Measurements from ENCODE around the gene RNF111.

RNF111 gene

DNA sequence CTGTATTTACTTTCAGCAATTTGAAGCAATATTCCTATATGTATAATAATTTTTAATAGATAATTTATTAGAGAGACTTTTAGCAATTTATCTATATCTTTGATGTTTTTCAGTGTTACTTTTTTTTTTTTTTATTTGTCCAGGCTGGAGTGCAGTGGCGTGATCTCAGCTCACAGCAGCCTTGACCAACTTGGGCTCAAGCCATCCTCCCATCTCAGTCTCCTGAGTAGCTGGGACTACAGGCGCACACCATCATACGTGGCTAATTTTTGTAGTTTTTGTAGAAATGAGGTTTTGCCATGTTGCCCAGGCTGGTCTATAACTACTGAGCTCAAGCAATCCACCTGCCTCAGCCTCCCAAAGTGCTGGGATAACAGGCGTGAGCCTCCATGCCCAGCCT is 28.7 kb upstream of the RNF111 start:
- Histone ChIP-seq H3K4me3 (ENCODE audit: low read depth, low read length) (no peak overlapping the region), H3K27me3 (ENCODE audit: insufficient read depth, low read depth, severe bottlenecking) (no peaks in the 10 kb centered on the region), H3K27ac (no peak overlapping the region), H3K36me3 (no peaks in the 10 kb centered on the region), H3K9me3 (ENCODE audit: severe bottlenecking) (no peaks in the 10 kb centered on the region)
- no peak for DNase-seq
- TF ChIP-seq, protein P1, sequence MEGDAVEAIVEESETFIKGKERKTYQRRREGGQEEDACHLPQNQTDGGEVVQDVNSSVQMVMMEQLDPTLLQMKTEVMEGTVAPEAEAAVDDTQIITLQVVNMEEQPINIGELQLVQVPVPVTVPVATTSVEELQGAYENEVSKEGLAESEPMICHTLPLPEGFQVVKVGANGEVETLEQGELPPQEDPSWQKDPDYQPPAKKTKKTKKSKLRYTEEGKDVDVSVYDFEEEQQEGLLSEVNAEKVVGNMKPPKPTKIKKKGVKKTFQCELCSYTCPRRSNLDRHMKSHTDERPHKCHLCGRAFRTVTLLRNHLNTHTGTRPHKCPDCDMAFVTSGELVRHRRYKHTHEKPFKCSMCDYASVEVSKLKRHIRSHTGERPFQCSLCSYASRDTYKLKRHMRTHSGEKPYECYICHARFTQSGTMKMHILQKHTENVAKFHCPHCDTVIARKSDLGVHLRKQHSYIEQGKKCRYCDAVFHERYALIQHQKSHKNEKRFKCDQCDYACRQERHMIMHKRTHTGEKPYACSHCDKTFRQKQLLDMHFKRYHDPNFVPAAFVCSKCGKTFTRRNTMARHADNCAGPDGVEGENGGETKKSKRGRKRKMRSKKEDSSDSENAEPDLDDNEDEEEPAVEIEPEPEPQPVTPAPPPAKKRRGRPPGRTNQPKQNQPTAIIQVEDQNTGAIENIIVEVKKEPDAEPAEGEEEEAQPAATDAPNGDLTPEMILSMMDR (IDR thresholded peaks at IDR 0.05; ENCODE audit: low read depth, low read length) = no peak

DNA sequence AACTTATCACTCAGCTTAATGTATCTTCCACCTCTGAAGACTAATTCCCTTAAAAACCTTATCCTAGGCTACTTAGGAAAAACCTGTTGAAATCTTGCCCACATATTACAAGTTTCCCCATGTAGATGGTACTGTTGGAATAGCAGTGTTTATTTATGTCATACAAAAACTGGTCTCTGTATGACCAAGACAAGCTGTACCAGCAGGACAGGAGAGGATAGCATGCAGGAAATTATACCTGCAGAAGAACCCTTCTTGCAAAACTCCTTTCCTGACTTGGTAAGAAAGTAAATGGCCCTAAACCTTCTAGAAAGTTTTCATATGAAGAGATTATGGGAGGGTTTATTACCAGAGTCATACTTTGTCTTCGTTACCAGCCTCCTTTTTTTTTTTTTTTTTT is 25.3 kb upstream of the RNF111 start:
- Histone ChIP-seq H3K36me3 (no peaks in the 10 kb centered on the region), H3K27me3 (ENCODE audit: insufficient read depth, low read depth, severe bottlenecking) (no peaks in the 10 kb centered on the region), H3K4me3 (ENCODE audit: low read depth, low read length) (no peak overlapping the region), H3K9me3 (ENCODE audit: severe bottlenecking) (no peaks in the 10 kb centered on the region), H3K27ac (no peak overlapping the region)
- TF ChIP-seq, protein P1 (IDR thresholded peaks at IDR 0.05; ENCODE audit: low read depth, low read length) = no peak
- DNase-seq = no peak

DNA sequence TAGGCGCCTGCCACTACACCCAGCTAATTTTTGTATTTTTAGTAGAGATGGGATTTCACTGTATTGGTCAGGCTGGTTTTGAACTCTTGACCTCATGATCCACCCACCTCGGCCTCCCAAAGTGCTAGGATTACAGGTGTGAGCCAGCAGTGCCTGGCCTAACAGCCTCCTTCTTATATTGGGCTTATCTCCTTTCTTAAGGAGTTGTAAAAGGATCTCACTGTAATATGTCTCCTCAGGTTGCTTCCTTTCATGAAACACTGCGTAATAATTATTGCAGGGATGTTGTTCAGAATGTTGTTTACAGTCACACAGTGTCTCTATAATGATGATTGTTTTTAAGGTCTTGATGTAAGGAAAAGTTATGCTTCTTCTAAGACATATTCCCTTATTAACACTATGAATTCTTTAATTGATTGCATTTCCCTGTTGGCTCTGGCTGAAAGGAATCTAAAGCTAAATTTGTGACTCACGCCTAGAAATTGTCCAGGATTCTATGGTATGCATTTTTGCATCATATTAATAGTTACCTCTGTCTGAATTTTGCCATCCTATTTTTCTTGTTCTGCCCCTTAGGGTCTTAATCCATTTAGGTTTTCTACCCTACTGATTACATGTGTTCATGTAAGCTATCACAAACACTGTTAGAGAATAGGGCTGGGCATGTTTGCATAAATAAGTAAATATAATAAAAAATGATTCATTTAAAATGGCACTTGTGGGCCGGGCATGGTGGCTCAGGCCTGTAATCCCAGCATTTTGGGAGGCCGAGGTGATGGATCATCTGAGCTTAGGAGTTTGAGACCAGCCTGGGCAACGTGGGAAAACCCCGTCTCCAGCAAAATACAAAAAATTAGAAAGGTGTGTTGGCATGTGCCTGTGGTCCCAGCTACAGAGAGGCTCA is 24.5 kb upstream of the RNF111 start:
- Histone ChIP-seq H3K4me3 (ENCODE audit: low read depth, low read length) (no peak overlapping the region), H3K27me3 (ENCODE audit: insufficient read depth, low read depth, severe bottlenecking) (no peaks in the 10 kb centered on the region), H3K27ac (no peak overlapping the region), H3K36me3 (no peaks in the 10 kb centered on the region), H3K9me3 (ENCODE audit: severe bottlenecking) (no peaks in the 10 kb centered on the region)
- DNase-seq = no peak
- TF ChIP-seq, protein P1 (IDR thresholded peaks at IDR 0.05; ENCODE audit: low read depth, low read length) = no peak

DNA sequence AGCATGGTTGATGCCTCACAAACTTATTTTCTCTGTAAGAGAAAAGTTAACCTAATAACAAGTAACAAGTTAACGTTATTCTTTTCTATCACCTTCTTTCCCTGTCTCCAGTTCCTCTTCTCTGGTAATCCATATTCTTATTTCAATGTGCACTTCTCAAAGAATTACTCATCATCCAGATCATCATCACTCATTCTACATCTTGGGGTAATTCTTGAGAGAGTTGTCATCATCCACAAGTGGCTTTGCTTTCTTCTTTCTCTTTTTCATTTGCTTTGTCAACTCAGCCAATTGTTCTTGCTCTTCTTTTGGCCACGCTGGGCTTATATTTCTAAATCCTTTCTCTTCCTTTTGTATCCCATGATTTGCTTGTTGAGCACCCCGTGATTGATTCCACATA is 20.8 kb upstream of the RNF111 start:
- TF ChIP-seq, protein P1 (IDR thresholded peaks at IDR 0.05; ENCODE audit: low read depth, low read length) = no peak
- H3K27ac ChIP-seq = no peak overlapping the region
- H3K36me3 ChIP-seq = no peaks in the 10 kb centered on the region
- no peak overlapping the region for H3K4me3 ChIP-seq (ENCODE audit: low read depth, low read length)
- no peaks in the 10 kb centered on the region for H3K9me3 ChIP-seq (ENCODE audit: severe bottlenecking)
- no peaks in the 10 kb centered on the region for H3K27me3 ChIP-seq (ENCODE audit: insufficient read depth, low read depth, severe bottlenecking)
- DNase-seq = no peak

DNA sequence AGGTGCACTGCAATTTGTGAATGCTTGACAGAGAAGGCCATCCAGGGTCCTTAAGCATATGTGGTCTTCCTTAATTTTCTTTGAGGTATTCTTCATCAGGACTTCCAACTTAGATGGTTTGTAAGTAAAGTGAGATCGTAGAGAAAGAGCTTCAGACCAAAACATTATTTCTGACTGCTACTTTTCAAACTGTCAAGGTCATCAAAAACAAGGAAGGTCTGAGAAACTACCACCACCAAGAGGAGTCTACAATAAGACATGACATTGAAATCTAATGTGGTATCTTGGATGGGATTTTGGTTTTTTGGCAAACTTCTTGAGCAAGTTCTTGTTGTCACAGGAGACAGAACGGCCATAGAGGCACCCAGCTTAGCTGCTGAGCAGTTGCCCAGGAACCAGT is 20.0 kb upstream of the RNF111 start:
- Histone ChIP-seq H3K9me3 (ENCODE audit: severe bottlenecking) (no peaks in the 10 kb centered on the region), H3K27me3 (ENCODE audit: insufficient read depth, low read depth, severe bottlenecking) (no peaks in the 10 kb centered on the region), H3K27ac (no peak overlapping the region), H3K36me3 (no peaks in the 10 kb centered on the region), H3K4me3 (ENCODE audit: low read depth, low read length) (no peak overlapping the region)
- TF ChIP-seq, protein P1 (IDR thresholded peaks at IDR 0.05; ENCODE audit: low read depth, low read length) = no peak
- DNase-seq = no peak

DNA sequence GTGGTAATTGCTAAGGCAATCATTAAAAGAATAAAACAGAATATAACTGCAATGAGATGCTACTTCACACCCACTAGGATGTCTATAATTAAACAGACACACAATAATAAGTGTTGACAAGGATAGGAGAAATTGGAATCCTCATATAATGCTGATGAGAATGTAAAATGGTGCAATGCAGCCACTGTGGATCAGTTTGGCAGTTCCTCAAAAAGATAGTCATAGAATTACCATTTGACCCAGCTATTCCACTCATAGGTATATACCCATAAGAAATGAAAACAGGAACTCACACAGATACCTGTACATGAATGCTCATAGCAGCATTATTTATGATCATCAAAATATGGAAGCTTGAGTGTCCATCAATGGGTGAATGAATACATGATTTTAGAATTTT is 9.6 kb upstream of the RNF111 start:
- no peak for DNase-seq
- H3K27ac ChIP-seq = no peak overlapping the region
- TF ChIP-seq, protein P1 (IDR thresholded peaks at IDR 0.05; ENCODE audit: low read depth, low read length) = no peak
- H3K36me3 ChIP-seq = no peaks in the 10 kb centered on the region
- H3K27me3 ChIP-seq (ENCODE audit: insufficient read depth, low read depth, severe bottlenecking) = no peaks in the 10 kb centered on the region
- H3K9me3 ChIP-seq (ENCODE audit: severe bottlenecking) = no peaks in the 10 kb centered on the region
- H3K4me3 ChIP-seq (ENCODE audit: low read depth, low read length) = no peak overlapping the region

Data from WERI-Rb-1 (cell line).